PC-3 (cell line): ENCODE measurements around the gene PDE9A. TPM values are rescaled to one million over a fixed set of nuclear protein-coding genes. Genes with fewer than 3 reads are reported as not detected.

Experiments used
- ATAC-seq: fragments of 200-7000 bp; cut with Tn5 transposase; 2 replicates; pipeline ENCODE4 v1.9.1; 2020; ENCODE audit warnings: mild to moderate bottlenecking, moderate library complexity
- BruUV-seq: library from RNA; stranded (reverse); fragments of 400-500 nt; replicated peaks from 2 replicates; lab custom pipeline; 2021; lab: Mats Ljungman, UMichigan
- CTCF ChIA-PET: fragments of 300-600 bp; sonication (Branson Sonifier 250); formaldehyde crosslinking; loops from one replicate; lab custom pipeline; 2022; ENCODE audit warnings: antibody characterized with exemption; lab: Charles Lee
- POLR2A ChIA-PET: fragments of 300-600 bp; sonication (Branson Sonifier 250); formaldehyde crosslinking; loops from one replicate; lab custom pipeline; 2022; ENCODE audit warnings: antibody characterized with exemption; ENCODE audit not compliant: unreplicated experiment; lab: Charles Lee
- DNase-seq: peaks from one replicate; pipeline ENCODE4 v3.0.0-alpha.2; 2015
- H2AFZ ChIP-seq: fragments of 300-600 bp; sonication (generic); 2 replicates; pipeline ENCODE4 v1.6.0; 2016; ENCODE audit warnings: antibody characterized with exemption, low read length
- H3F3A ChIP-seq: fragments of 300-600 bp; sonication (generic); one replicate; pipeline ENCODE4 v1.6.0; 2017; ENCODE audit warnings: antibody characterized with exemption, low read length, control low read depth, mild to moderate bottlenecking; ENCODE audit not compliant: unreplicated experiment
- H3K27ac ChIP-seq: fragments of 300-600 bp; sonication (generic); 2 replicates; pipeline ENCODE4 v1.5.1; 2016; ENCODE audit warnings: mild to moderate bottlenecking, low read length
- H3K27me3 ChIP-seq: fragments of 300-600 bp; sonication (generic); 2 replicates; pipeline ENCODE4 v1.6.1; 2016; ENCODE audit warnings: low read length, mixed read lengths
- H3K36me3 ChIP-seq: fragments of 300-600 bp; sonication (generic); 2 replicates; pipeline ENCODE4 v1.6.1; 2016; ENCODE audit warnings: low read depth, mixed run types, low read length, mixed read lengths
- H3K4me1 ChIP-seq: fragments of 300-600 bp; sonication (generic); 2 replicates; pipeline ENCODE4 v1.5.1; 2016; ENCODE audit warnings: low read length; ENCODE audit not compliant: insufficient read depth
- H3K4me2 ChIP-seq: fragments of 300-600 bp; sonication (generic); 2 replicates; pipeline ENCODE4 v1.6.0; 2016; ENCODE audit warnings: low read length
- H3K4me3 ChIP-seq: fragments of 300-600 bp; sonication (generic); 2 replicates; pipeline ENCODE4 v1.5.1; 2016; ENCODE audit warnings: mild to moderate bottlenecking, low read length, mixed read lengths
- H3K79me2 ChIP-seq: fragments of 300-600 bp; sonication (generic); 2 replicates; pipeline ENCODE4 v1.6.1; 2017; ENCODE audit warnings: low read length, mixed read lengths
- H3K9ac ChIP-seq: fragments of 300-600 bp; sonication (generic); 2 replicates; pipeline ENCODE4 v1.6.0; 2016; ENCODE audit warnings: mild to moderate bottlenecking, low read length
- H3K9me2 ChIP-seq: fragments of 300-600 bp; sonication (generic); replicated peaks from 2 replicates; pipeline ENCODE4 v1.6.1; 2016; ENCODE audit warnings: mixed run types, low read length, mixed read lengths
- H3K9me3 ChIP-seq: fragments of 300-600 bp; sonication (generic); 2 replicates; pipeline ENCODE4 v1.6.1; 2016; ENCODE audit warnings: low read length, mixed read lengths
- H4K20me1 ChIP-seq: fragments of 300-600 bp; sonication (generic); 2 replicates; pipeline ENCODE4 v1.6.1; 2016; ENCODE audit warnings: low read length, mixed read lengths
- EZH2 ChIP-seq: fragments of 300-600 bp; sonication (generic); IDR thresholded peaks from one replicate; pipeline ENCODE4 v1.6.1; 2017; ENCODE audit warnings: antibody characterized with exemption, mild to moderate bottlenecking, low read length; ENCODE audit not compliant: unreplicated experiment
- EZH2phosphoT487 ChIP-seq: fragments of 300-600 bp; sonication (generic); IDR thresholded peaks from 2 replicates; pipeline ENCODE4 v1.6.1; 2018; ENCODE audit warnings: mild to moderate bottlenecking, antibody characterized with exemption, low read length, borderline replicate concordance
- intact Hi-C: fragments of 100-400 bp; cut with micrococcal nuclease; formaldehyde crosslinking; loops from 2 replicates; pipeline ENCODE4 v1.9.0; 2023
- total RNA-seq: library from RNA; depleted of rRNA; stranded (reverse); fragments of >200 nt; gene quantifications from 2 replicates; pipeline ENCODE4 v1.2.3, GENCODE V29; 2014
- TF ChIP-seq, protein P1 (sequence below): fragments of 300-600 bp; sonication (generic); conservative IDR thresholded peaks from 2 replicates; pipeline ENCODE4 v1.5.1; 2017; ENCODE audit warnings: antibody characterized with exemption, low read depth, mild to moderate bottlenecking, low read length

The PDE9A gene
- total RNA-seq, 1 experiment from 2014 or later, result 0.33 TPM

DNA sequence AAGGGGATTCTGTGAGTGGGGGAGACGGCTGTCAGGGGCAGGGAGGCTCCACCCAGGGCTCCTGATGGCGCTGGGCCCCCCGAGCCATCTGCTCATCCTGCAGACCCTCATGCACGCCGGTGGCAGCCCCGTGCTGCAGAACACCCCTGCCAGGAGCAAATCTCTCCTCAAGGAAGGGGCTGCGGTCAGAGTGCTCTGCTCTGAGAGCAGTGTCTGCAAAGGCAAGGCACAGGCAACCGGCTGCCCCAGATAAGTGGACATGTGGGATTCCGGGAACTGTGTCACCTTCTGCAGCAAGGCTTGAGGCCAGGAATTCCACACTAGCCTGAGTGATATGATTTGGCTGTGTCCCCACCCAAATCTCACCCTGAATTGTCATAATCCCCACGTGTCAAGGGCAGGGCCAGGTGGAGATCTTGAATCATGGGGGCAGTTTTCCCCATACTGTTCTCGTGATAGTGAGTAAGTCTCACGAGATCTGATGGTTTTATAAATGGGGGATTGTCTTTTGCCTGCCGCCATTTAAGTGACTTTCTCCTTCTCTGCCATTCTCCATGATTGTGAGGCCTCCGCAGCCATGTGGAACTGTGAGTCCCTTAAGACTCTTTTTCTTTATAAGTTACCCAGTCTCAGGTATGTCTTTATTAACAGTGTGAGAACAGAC is 101.0 kb downstream of the PDE9A start:
- CTCF ChIA-PET, result no interaction called here
- Histone ChIP-seq H3K27me3 (peaks cover 29% of the 10 kb centered on the region), H3K9me2 (no peaks in the 10 kb centered on the region), H3K4me1 (no peaks in the 10 kb centered on the region), H4K20me1 (no peaks in the 10 kb centered on the region), H3K4me2 (no peak overlapping the region), H3K27ac (no peak overlapping the region), H3K36me3 (no peaks in the 10 kb centered on the region), H3K9ac (no peak overlapping the region), H2AFZ (no peak overlapping the region), H3F3A (no peaks in the 10 kb centered on the region), H3K79me2 (no peaks in the 10 kb centered on the region), H3K9me3 (no peaks in the 10 kb centered on the region), H3K4me3 (no peak overlapping the region)
- BruUV-seq, result no TSS peak
- TF ChIP-seq EZH2 (no peak), EZH2phosphoT487 (no peak)
- TF ChIP-seq, protein P1, sequence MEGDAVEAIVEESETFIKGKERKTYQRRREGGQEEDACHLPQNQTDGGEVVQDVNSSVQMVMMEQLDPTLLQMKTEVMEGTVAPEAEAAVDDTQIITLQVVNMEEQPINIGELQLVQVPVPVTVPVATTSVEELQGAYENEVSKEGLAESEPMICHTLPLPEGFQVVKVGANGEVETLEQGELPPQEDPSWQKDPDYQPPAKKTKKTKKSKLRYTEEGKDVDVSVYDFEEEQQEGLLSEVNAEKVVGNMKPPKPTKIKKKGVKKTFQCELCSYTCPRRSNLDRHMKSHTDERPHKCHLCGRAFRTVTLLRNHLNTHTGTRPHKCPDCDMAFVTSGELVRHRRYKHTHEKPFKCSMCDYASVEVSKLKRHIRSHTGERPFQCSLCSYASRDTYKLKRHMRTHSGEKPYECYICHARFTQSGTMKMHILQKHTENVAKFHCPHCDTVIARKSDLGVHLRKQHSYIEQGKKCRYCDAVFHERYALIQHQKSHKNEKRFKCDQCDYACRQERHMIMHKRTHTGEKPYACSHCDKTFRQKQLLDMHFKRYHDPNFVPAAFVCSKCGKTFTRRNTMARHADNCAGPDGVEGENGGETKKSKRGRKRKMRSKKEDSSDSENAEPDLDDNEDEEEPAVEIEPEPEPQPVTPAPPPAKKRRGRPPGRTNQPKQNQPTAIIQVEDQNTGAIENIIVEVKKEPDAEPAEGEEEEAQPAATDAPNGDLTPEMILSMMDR, result no peak
- no peak for ATAC-seq
- POLR2A ChIA-PET, result no interaction called here
- intact Hi-C loops, result no loop called here
- DNase-seq, result no peak

DNA sequence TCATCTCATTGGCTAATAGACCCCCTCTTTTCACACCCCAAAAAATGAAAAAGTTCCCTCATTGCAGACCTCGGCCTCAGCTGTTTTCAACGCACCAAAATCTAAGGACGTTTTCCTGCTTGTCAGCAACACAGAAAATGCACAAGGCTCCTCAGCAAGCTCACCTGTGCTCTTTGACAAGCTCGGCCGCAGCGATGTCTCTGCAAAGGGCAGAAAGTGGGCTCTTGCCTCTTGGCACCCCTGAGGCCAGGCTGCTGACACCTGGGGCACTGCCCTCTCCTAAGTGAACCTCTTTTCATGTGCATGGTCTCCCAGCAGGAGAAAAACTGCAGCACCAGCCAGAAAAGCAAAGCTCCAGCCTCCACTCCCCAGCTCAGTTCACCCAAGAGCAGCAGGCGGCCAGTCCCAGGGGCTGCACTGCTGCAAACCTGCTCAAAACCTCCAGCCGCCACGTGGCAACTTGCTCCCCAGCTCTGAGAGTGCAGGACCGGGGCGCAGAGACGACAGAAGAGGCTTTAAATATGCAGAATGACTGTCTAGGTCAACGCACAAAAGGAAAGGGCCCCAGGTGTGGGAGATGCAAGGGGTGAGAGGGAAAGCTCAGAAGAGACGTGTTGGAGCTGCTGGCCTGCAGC is 101.7 kb downstream of the PDE9A start:
- BruUV-seq, result no TSS peak
- H3K4me2 ChIP-seq, result no peak overlapping the region
- no peaks in the 10 kb centered on the region for H3K36me3 ChIP-seq
- H2AFZ ChIP-seq, result no peak overlapping the region
- no peak overlapping the region for H3K9ac ChIP-seq
- ChIA-PET POLR2A (no interaction called here), CTCF (no interaction called here)
- H3K9me2 ChIP-seq, result no peaks in the 10 kb centered on the region
- H3K79me2 ChIP-seq, result no peaks in the 10 kb centered on the region
- no peaks in the 10 kb centered on the region for H3K9me3 ChIP-seq
- H3K4me1 ChIP-seq, result no peaks in the 10 kb centered on the region
- H3K27ac ChIP-seq, result no peak overlapping the region
- H3F3A ChIP-seq, result no peaks in the 10 kb centered on the region
- H3K4me3 ChIP-seq, result no peak overlapping the region
- DNase-seq (no peak), ATAC-seq (no peak)
- H3K27me3 ChIP-seq, result peaks cover 29% of the 10 kb centered on the region
- no peaks in the 10 kb centered on the region for H4K20me1 ChIP-seq
- intact Hi-C loops, result no loop called here
- TF ChIP-seq, protein P1, result no peak
- TF ChIP-seq EZH2phosphoT487 (no peak), EZH2 (no peak)
